Stomach smooth muscle (tissue), 2 donors: ENCODE results near the gene TNFAIP2.
"Not testable (repeated sequence)": the region's sequence is repeated elsewhere in the genome, so short reads cannot be mapped to it uniquely, and the experiment has no call there.

Experiments
- H3K27ac ChIP-seq: one replicate; pipeline ENCODE4 v1.7.0; 2013; ENCODE audit warnings: mild to moderate bottlenecking, low read length, inconsistent platforms
- H3K27me3 ChIP-seq, 2 donors: one replicate each; pipeline ENCODE4 v1.7.0; 2013; ENCODE audit warnings: low read length in 2 of 2; ENCODE audit not compliant: insufficient read depth in 2 of 2, control insufficient read depth in 1 of 2
- H3K36me3 ChIP-seq, 2 donors: one replicate each; pipeline ENCODE4 v1.7.0; 2013; ENCODE audit warnings: low read length in 2 of 2; ENCODE audit not compliant: control insufficient read depth in 2 of 2, insufficient read depth in 2 of 2
- H3K4me1 ChIP-seq: one replicate; pipeline ENCODE4 v1.7.0; 2013; ENCODE audit warnings: low read length; ENCODE audit not compliant: control insufficient read depth, insufficient read depth
- H3K4me3 ChIP-seq, 2 donors: one replicate each; pipeline ENCODE4 v1.7.0; 2013; ENCODE audit warnings: low read length in 2 of 2
- H3K9ac ChIP-seq, 2 donors: one replicate each; pipeline ENCODE4 v1.7.0; 2013; ENCODE audit warnings: low read length in 2 of 2, mild to moderate bottlenecking in 1 of 2
- H3K9me3 ChIP-seq, 2 donors: one replicate each; pipeline ENCODE4 v1.7.0; 2013; ENCODE audit warnings: low read length in 2 of 2; ENCODE audit not compliant: control insufficient read depth in 2 of 2
- donor health status: healthy.
- donor health status: Pancreatic carcinoma.

Gene TNFAIP2

GRCh38 chr14:103164006-103164405 lies 40.7 kb downstream of the TNFAIP2 start:
- Histone ChIP-seq H3K4me1 (no peaks in the 10 kb centered on the region), H3K9me3 (no peaks in the 10 kb centered on the region), H3K27ac (no peak overlapping the region), H3K9ac (no peak overlapping the region), H3K36me3 (no peaks in the 10 kb centered on the region), H3K27me3 (peaks cover 0 to 2% of the 10 kb centered on the region in 2 donors), H3K4me3 (no peak overlapping the region)

GRCh38 chr14:103164779-103165178 lies 41.5 kb downstream of the TNFAIP2 start:
- H3K27me3 ChIP-seq, result peaks cover 0 to 2% of the 10 kb centered on the region in 2 donors
- H3K9me3 ChIP-seq, result peaks cover 0 to under 1% of the 10 kb centered on the region in 2 donors
- H3K9ac ChIP-seq, result no peak overlapping the region
- H3K4me3 ChIP-seq, result no peak overlapping the region
- no peaks in the 10 kb centered on the region for H3K4me1 ChIP-seq
- no peak overlapping the region for H3K27ac ChIP-seq
- H3K36me3 ChIP-seq, result no peaks in the 10 kb centered on the region

- Histone ChIP-seq H3K9me3 (peaks cover 0 to 5% of the 10 kb centered on the region in 2 donors), H3K9ac (no peak overlapping the region), H3K27me3 (peaks cover 0 to 2% of the 10 kb centered on the region in 2 donors), H3K4me1 (no peaks in the 10 kb centered on the region), H3K27ac (no peak overlapping the region), H3K4me3 (no peak overlapping the region), H3K36me3 (no peaks in the 10 kb centered on the region)
These were observed 42.1 kb downstream of the TNFAIP2 start for GRCh38 chr14:103165323-103165722.

GRCh38 chr14:103169954-103170353 lies 46.7 kb downstream of the TNFAIP2 start:
- peaks cover 0 to 7% of the 10 kb centered on the region in 2 donors for H3K9me3 ChIP-seq
- no peaks in the 10 kb centered on the region for H3K4me1 ChIP-seq
- peaks cover 0 to 2% of the 10 kb centered on the region in 2 donors for H3K27me3 ChIP-seq
- H3K27ac ChIP-seq, result no peak overlapping the region
- H3K9ac ChIP-seq, result no peak overlapping the region
- H3K4me3 ChIP-seq, result no peak overlapping the region
- no peaks in the 10 kb centered on the region for H3K36me3 ChIP-seq

GRCh38 chr14:103171206-103171605 lies 47.9 kb downstream of the TNFAIP2 start:
- H3K27me3 ChIP-seq, H3K9ac ChIP-seq, H3K36me3 ChIP-seq, H3K4me1 ChIP-seq, H3K27ac ChIP-seq, H3K4me3 ChIP-seq: not testable (repeated sequence)
- peaks cover 0 to 16% of the 10 kb centered on the region in 2 donors for H3K9me3 ChIP-seq

GRCh38 chr14:103172921-103173320 lies 49.7 kb downstream of the TNFAIP2 start:
- Histone ChIP-seq H3K4me3 (no peak overlapping the region), H3K27ac (no peak overlapping the region), H3K9ac (no peak overlapping the region), H3K27me3 (no peaks in the 10 kb centered on the region), H3K36me3 (no peaks in the 10 kb centered on the region), H3K4me1 (no peaks in the 10 kb centered on the region), H3K9me3 (peaks cover 0 to 16% of the 10 kb centered on the region in 2 donors)

- H3K27ac ChIP-seq, H3K9ac ChIP-seq, H3K27me3 ChIP-seq, H3K4me1 ChIP-seq, H3K36me3 ChIP-seq, H3K4me3 ChIP-seq: not testable (repeated sequence)
- peaks cover 0 to 16% of the 10 kb centered on the region in 2 donors for H3K9me3 ChIP-seq
These were observed 50.6 kb downstream of the TNFAIP2 start for GRCh38 chr14:103173887-103174286.

GRCh38 chr14:103176176-103176575 lies 52.9 kb downstream of the TNFAIP2 start:
- not testable (repeated sequence) for H3K4me3 ChIP-seq, H3K27me3 ChIP-seq, H3K36me3 ChIP-seq, H3K4me1 ChIP-seq, H3K9me3 ChIP-seq, H3K27ac ChIP-seq, H3K9ac ChIP-seq

GRCh38 chr14:103177376-103177775 lies 54.1 kb downstream of the TNFAIP2 start:
- Histone ChIP-seq H3K4me3 (no peak overlapping the region), H3K4me1 (no peaks in the 10 kb centered on the region), H3K9ac (no peak overlapping the region), H3K27me3 (no peaks in the 10 kb centered on the region), H3K36me3 (no peaks in the 10 kb centered on the region), H3K9me3 (peaks cover 0 to 9% of the 10 kb centered on the region in 2 donors), H3K27ac (no peak overlapping the region)

GRCh38 chr14:103178521-103178920 lies 55.3 kb downstream of the TNFAIP2 start:
- Histone ChIP-seq H3K36me3 (no peaks in the 10 kb centered on the region), H3K4me3 (no peak overlapping the region), H3K9ac (no peak overlapping the region), H3K27ac (no peak overlapping the region), H3K27me3 (no peaks in the 10 kb centered on the region), H3K4me1 (no peaks in the 10 kb centered on the region), H3K9me3 (peaks cover 0 to 9% of the 10 kb centered on the region in 2 donors)

GRCh38 chr14:103179094-103179493 lies 55.8 kb downstream of the TNFAIP2 start:
- Histone ChIP-seq H3K4me3 (no peak overlapping the region), H3K9me3 (peaks cover 0 to 9% of the 10 kb centered on the region in 2 donors), H3K27ac (no peak overlapping the region), H3K4me1 (no peaks in the 10 kb centered on the region), H3K36me3 (no peaks in the 10 kb centered on the region), H3K27me3 (no peaks in the 10 kb centered on the region), H3K9ac (no peak overlapping the region)
